Sigmoid colon (tissue), 3 donors: ENCODE results near the gene HSPA13.

Source experiments
- POLR2A ChIP-seq, 2 donors: fragments of 450-650 bp; IDR thresholded peaks; one replicate each; pipeline ENCODE4 v1.6.1; 2016; ENCODE audit warnings: antibody characterized with exemption in 2 of 2, mild to moderate bottlenecking in 2 of 2, moderate library complexity in 2 of 2
- TF ChIP-seq, protein P1 (sequence below), 4 experiments: fragments of 450-650 bp in 3 of 4; fragments of 200-600 bp in 1 of 4; IDR thresholded peaks; one replicate each; pipeline ENCODE4 v1.5.1; 2016 to 2019; ENCODE audit warnings: antibody characterized with exemption in 4 of 4, mild to moderate bottlenecking in 3 of 4, moderate library complexity in 2 of 4

DNA sequence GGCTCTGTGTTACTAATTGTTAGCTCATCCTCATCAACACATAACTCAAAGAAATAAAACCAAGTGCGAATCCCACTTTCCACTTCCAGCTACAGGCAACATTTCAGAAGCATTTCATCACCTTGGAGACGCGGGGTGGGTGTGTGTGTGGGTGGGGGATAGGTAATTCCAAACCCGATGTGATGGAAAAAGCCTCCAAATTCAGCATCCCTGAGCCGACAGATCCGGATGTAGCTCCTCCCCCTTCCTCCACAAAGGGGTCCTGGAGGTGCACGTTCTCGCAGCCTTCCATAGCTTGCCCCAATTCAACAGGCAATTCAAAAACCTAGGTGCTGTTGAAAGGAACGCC lies 486 bp downstream of the HSPA13 start:
- TF ChIP-seq, protein P1, sequence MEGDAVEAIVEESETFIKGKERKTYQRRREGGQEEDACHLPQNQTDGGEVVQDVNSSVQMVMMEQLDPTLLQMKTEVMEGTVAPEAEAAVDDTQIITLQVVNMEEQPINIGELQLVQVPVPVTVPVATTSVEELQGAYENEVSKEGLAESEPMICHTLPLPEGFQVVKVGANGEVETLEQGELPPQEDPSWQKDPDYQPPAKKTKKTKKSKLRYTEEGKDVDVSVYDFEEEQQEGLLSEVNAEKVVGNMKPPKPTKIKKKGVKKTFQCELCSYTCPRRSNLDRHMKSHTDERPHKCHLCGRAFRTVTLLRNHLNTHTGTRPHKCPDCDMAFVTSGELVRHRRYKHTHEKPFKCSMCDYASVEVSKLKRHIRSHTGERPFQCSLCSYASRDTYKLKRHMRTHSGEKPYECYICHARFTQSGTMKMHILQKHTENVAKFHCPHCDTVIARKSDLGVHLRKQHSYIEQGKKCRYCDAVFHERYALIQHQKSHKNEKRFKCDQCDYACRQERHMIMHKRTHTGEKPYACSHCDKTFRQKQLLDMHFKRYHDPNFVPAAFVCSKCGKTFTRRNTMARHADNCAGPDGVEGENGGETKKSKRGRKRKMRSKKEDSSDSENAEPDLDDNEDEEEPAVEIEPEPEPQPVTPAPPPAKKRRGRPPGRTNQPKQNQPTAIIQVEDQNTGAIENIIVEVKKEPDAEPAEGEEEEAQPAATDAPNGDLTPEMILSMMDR (IDR thresholded peaks at IDR 0.05) = no peak
- no peak for TF ChIP-seq POLR2A (IDR thresholded peaks at IDR 0.05)
